ENCODE results near the gene PRPSAP1. TPM values are rescaled to one million over a fixed set of nuclear protein-coding genes. Genes with fewer than 3 reads are reported as not detected.
"Not testable (repeated sequence)": the region's sequence is repeated elsewhere in the genome, so short reads cannot be mapped to it uniquely, and the experiment has no call there.

Gene PRPSAP1
- total RNA-seq, 1 donor from 2014 or later: 26.7 TPM

- intact Hi-C loops (cut with micrococcal nuclease): loop anchor here (10.0 kb wide), 1 partner anchor 973 kb away; no protein-coding TSS in a partner anchor
- H3K36me3 Mint-ChIP-seq (ENCODE audit: low read depth): peaks cover 37% of the 10 kb centered on the region
- ChIA-PET POLR2A (interaction anchor here (0.7 to 17.7 kb wide), 17 partner anchors 4 to 1901 kb away, joined by 4 to 481 read pairs (median 8); partner anchors contain the start of genes FOXJ1, GPR142, RNF157 and TRIM65), CTCF (interaction anchor here (1.1 to 2.6 kb wide), 3 partner anchors 12 to 147 kb away, joined by 4 to 16 read pairs (median 8); no protein-coding TSS in a partner anchor)
- H3K9me3 Mint-ChIP-seq: no peaks in the 10 kb centered on the region
- ATAC-seq (ENCODE audit: low read depth): peak; percentile 4
- no peaks in the 10 kb centered on the region for H3K27me3 Mint-ChIP-seq
- peak; percentile 56 for DNase-seq
- no peak for TF ChIP-seq CTCF (IDR thresholded peaks at IDR 0.05)
- H3K4me1 Mint-ChIP-seq: peaks cover 79% of the 10 kb centered on the region
- peak overlapping the region; percentile 83 for H3K4me3 Mint-ChIP-seq
- peak overlapping the region; percentile 95 for H3K27ac Mint-ChIP-seq
These were observed 85.5 kb downstream of the PRPSAP1 start for GRCh38 chr17:76268015-76268749.

GRCh38 chr17:76267581-76268001 lies 86.1 kb downstream of the PRPSAP1 start:
- not testable (repeated sequence) for DNase-seq; H3K9me3 Mint-ChIP-seq; H3K27me3 Mint-ChIP-seq; ATAC-seq (ENCODE audit: low read depth)
- intact Hi-C loops (cut with micrococcal nuclease): loop anchor here (10.0 kb wide), 1 partner anchor 973 kb away; no protein-coding TSS in a partner anchor
- H3K36me3 Mint-ChIP-seq (ENCODE audit: low read depth): peaks cover 37% of the 10 kb centered on the region
- ChIA-PET POLR2A (interaction anchor here (0.7 to 17.7 kb wide), 15 partner anchors 4 to 488 kb away, joined by 4 to 481 read pairs (median 9); partner anchors contain the start of genes FOXJ1, RNF157, TRIM65 and UBALD2), CTCF (interaction anchor here (0.9 to 2.6 kb wide), 3 partner anchors 12 to 146 kb away, joined by 3 to 16 read pairs (median 8); no protein-coding TSS in a partner anchor)
- peak overlapping the region; percentile 83 for H3K4me3 Mint-ChIP-seq
- peaks cover 79% of the 10 kb centered on the region for H3K4me1 Mint-ChIP-seq
- H3K27ac Mint-ChIP-seq: peak overlapping the region; percentile 95

GRCh38 chr17:76267051-76267576 lies 86.6 kb downstream of the PRPSAP1 start:
- Mint-ChIP-seq H3K36me3 (ENCODE audit: low read depth) (peaks cover 37% of the 10 kb centered on the region), H3K27ac (peak overlapping the region; percentile 95), H3K4me1 (peaks cover 80% of the 10 kb centered on the region), H3K9me3 (no peaks in the 10 kb centered on the region), H3K27me3 (no peaks in the 10 kb centered on the region), H3K4me3 (peak overlapping the region; percentile 92)
- CTCF ChIA-PET: interaction anchor here (0.9 to 2.6 kb wide), 3 partner anchors 13 to 146 kb away, joined by 3 to 16 read pairs (median 8); no protein-coding TSS in a partner anchor
- DNase-seq (no peak), ATAC-seq (ENCODE audit: low read depth) (no peak)
- POLR2A ChIA-PET: interaction anchor here (0.7 to 17.7 kb wide), 15 partner anchors 3 to 487 kb away, joined by 3 to 481 read pairs (median 7); partner anchors contain the start of genes FOXJ1, RNF157 and UBALD2
- no peak for TF ChIP-seq CTCF (IDR thresholded peaks at IDR 0.05)
- intact Hi-C loops (cut with micrococcal nuclease): loop anchor here (10.0 kb wide), 1 partner anchor 972 kb away; no protein-coding TSS in a partner anchor

- Mint-ChIP-seq H3K4me3 (peak overlapping the region; percentile 92), H3K9me3 (no peaks in the 10 kb centered on the region), H3K4me1 (peaks cover 82% of the 10 kb centered on the region), H3K27me3 (no peaks in the 10 kb centered on the region), H3K27ac (peak overlapping the region; percentile 86), H3K36me3 (ENCODE audit: low read depth) (peaks cover 37% of the 10 kb centered on the region)
- intact Hi-C loops (cut with micrococcal nuclease): loop anchor here (10.0 kb wide), 1 partner anchor 972 kb away; no protein-coding TSS in a partner anchor
- TF ChIP-seq CTCF (IDR thresholded peaks at IDR 0.05): no peak
- DNase-seq (no peak), ATAC-seq (ENCODE audit: low read depth) (no peak)
- CTCF ChIA-PET: interaction anchor here (0.7 to 2.6 kb wide), 3 partner anchors 13 to 145 kb away, joined by 3 to 16 read pairs (median 3); no protein-coding TSS in a partner anchor
- POLR2A ChIA-PET: interaction anchor here (0.5 to 17.7 kb wide), 15 partner anchors 8 to 486 kb away, joined by 3 to 481 read pairs (median 7); partner anchors contain the start of gene RNF157
These were observed 87.3 kb downstream of the PRPSAP1 start for GRCh38 chr17:76266244-76266938.
